Adrenal gland (tissue), 12 donors: ENCODE measurements around the gene DLG3. TPM values are rescaled to one million over a fixed set of nuclear protein-coding genes. Genes with fewer than 3 reads are reported as not detected.

Experiments used
- DNase-seq, 7 donors: peaks; one replicate each; pipeline ENCODE4 v3.0.0-alpha.2; 2019 to 2020
- H3K27ac ChIP-seq, 5 donors: fragments of 200-600 bp; sonication (generic) in 4 of 5; 1 replicate in 3 of 5; 2 replicates in 2 of 5; pipeline versions ENCODE4 v1.5.1 to v1.8.0; 2016 to 2020; ENCODE audit warnings: mild to moderate bottlenecking in 1 of 5
- H3K27me3 ChIP-seq: fragments of 200-600 bp; 2 replicates; pipeline ENCODE4 v1.8.0; 2021
- H3K36me3 ChIP-seq, 2 donors: fragments of 200-600 bp; replicated peaks in 1 of 2; 1 replicate in 1 of 2; 2 replicates in 1 of 2; pipeline versions ENCODE4 v1.5.1 to v1.8.0; 2018 to 2022
- H3K4me1 ChIP-seq, 2 donors: fragments of 200-600 bp; replicated peaks in 1 of 2; 1 replicate in 1 of 2; 2 replicates in 1 of 2; pipeline versions ENCODE4 v1.5.1 to v1.8.0; 2018 to 2021
- H3K4me3 ChIP-seq, 4 donors: fragments of 200-600 bp; sonication (generic) in 3 of 4; one replicate each; pipeline ENCODE4 v1.5.1; 2016 to 2018
- H3K9me3 ChIP-seq, 3 donors: fragments of 200-600 bp; sonication (generic) in 1 of 3; replicated peaks in 1 of 3; 1 replicate in 2 of 3; 2 replicates in 1 of 3; pipeline versions ENCODE4 v1.5.1 to v1.8.0; 2016 to 2021
- CTCF ChIP-seq, 6 experiments: fragments of 450-650 bp in 4 of 6; fragments of 200-600 bp in 2 of 6; sonication (generic) in 1 of 6; IDR thresholded peaks; 1 replicate in 5 of 6; 2 replicates in 1 of 6; pipeline versions ENCODE4 v1.5.1 to v1.8.0; 2016 to 2021; ENCODE audit warnings: antibody characterized with exemption in 6 of 6, mild to moderate bottlenecking in 2 of 6, moderate library complexity in 1 of 6
- POLR2A ChIP-seq, 2 donors: fragments of 450-650 bp; IDR thresholded peaks; one replicate each; pipeline ENCODE4 v1.6.1; 2017; ENCODE audit warnings: antibody characterized with exemption in 2 of 2, mild to moderate bottlenecking in 2 of 2, moderate library complexity in 1 of 2
- WGBS, 4 donors: extraction: QIAGEN DNeasy Blood & Tissue Kit in 2 of 4; methylation state at CpG; one replicate each; pipeline versions ENCODE4 v1.1.5 to v1.1.7; 2013 to 2017; 5-methylcytosine and 5-hydroxymethylcytosine counted together
- intact Hi-C, 2 donors: fragments of 100-400 bp; cut with DNase I; formaldehyde crosslinking; loops; one replicate each; pipeline versions ENCODE4 v1.14.1 to v1.15.0; 2022 to 2023
- polyA plus RNA-seq, 3 donors: library from polyadenylated mRNA; stranded (reverse); fragments of 200-250 nt in 2 of 3; fragments of 350-450 nt in 1 of 3; fragmentation: Illumina TruSeq in 1 of 3; extraction: RNeasy Lipid Tissue Mini Kit (QIAGEN cat#74804) in 1 of 3; gene quantifications; one replicate each; pipeline ENCODE4 v1.2.3, GENCODE V29; 2013 to 2014
- total RNA-seq, 9 donors: library from RNA; depleted of rRNA in 4 of 9; stranded (reverse); fragments of >200 nt in 4 of 9; fragments of 120-200 nt in 1 of 9; fragmentation: NEBNext Ultra II Directional in 1 of 9; extraction: Animal tissue kit (Norgen Biotek cat#: 25700) in 1 of 9; gene quantifications; one replicate each; pipeline versions ENCODE4 v1.1.0 to v1.2.4, GENCODE V29; 2013 to 2023
- donor health status: healthy with polysubstance abuse.
- donor health status: Bipolar disorder and iron deficiency.
- donor health status: DM: yes; HTN: yes; CAD: no.
- donor health status: DM: no; HTN: no; CAD: no.
- donor health status: DM: no; HTN: no; CAD: no.
- donor health status: DM: yes; HTN: yes; CAD: no.

Gene DLG3
- total and polyA plus RNA-seq, 12 donors: 5.5 to 33.7 (median 8.5) TPM

DNA sequence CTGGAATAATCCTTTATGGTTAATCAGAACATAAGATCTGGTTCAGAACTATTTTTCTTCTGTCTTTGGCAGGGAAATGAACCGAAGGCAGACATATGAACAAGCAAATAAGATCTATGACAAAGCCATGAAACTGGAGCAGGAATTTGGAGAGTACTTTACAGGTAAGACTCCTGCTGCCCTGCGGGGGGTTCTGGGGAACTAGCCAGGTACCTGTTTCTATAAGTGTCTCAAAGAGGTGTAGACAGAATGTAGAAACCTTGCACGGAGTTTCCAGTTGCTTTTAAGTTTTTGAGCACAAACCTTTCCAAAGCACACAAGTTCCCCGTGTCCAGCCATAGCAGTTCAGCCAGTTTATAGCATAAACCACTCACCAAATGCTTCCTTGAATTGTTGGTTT lies 56.2 kb downstream of the DLG3 start:
- no peaks in the 10 kb centered on the region for H3K4me1 ChIP-seq
- intact Hi-C loops: no loop called here
- 76 to 96% (median 89%) methylated on average over 4 of the region's 4 CpGs for WGBS, 4 donors

GRCh38 chrX:70504772-70505450 lies 60.3 kb downstream of the DLG3 start:
- Histone ChIP-seq H3K27ac (no peak overlapping the region), H3K27me3 (peaks cover 8% of the 10 kb centered on the region), H3K4me3 (no peak overlapping the region), H3K9me3 (no peaks in the 10 kb centered on the region), H3K4me1 (no peaks in the 10 kb centered on the region), H3K36me3 (no peaks in the 10 kb centered on the region)
- whole genome bisulfite sequencing, 4 donors: 75 to 93% (median 80%) methylated on average over 3 to 6 of the region's 6 CpGs
- intact Hi-C loops: no loop called here
- no peak for DNase-seq
- no peak for TF ChIP-seq CTCF (IDR thresholded peaks at IDR 0.05)
- no peak for TF ChIP-seq POLR2A (IDR thresholded peaks at IDR 0.05)

More for the DNA sequence above, 56.2 kb downstream of the DLG3 start:
- H3K4me3 ChIP-seq: no peak overlapping the region
- H3K27me3 ChIP-seq: no peaks in the 10 kb centered on the region
- no peaks in the 10 kb centered on the region for H3K9me3 ChIP-seq
- no peaks in the 10 kb centered on the region for H3K36me3 ChIP-seq
- no peak for TF ChIP-seq POLR2A (IDR thresholded peaks at IDR 0.05)
- no peak for TF ChIP-seq CTCF (IDR thresholded peaks at IDR 0.05)
- no peak for DNase-seq
- H3K27ac ChIP-seq: no peak overlapping the region

DNA sequence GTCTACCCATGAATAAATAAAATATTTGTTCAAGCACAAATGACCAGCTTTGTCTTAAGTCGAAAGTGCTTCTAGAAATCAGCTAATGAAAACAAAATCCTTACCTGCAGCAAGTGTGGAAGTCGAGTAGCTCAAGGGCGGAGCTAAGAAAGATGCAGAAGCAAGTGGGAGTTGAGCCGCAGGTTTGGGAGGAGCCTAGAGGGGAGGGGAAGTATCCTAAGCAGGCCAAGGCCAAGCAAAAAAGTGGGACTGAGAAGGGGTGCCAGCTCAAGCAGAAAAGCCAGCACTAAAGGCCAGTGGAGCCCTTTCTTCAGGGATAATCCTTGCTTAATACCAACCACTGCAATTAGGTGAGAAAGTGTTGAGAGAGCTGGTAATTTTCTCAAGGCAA lies 60.8 kb downstream of the DLG3 start:
- intact Hi-C loops: no loop called here

DNA sequence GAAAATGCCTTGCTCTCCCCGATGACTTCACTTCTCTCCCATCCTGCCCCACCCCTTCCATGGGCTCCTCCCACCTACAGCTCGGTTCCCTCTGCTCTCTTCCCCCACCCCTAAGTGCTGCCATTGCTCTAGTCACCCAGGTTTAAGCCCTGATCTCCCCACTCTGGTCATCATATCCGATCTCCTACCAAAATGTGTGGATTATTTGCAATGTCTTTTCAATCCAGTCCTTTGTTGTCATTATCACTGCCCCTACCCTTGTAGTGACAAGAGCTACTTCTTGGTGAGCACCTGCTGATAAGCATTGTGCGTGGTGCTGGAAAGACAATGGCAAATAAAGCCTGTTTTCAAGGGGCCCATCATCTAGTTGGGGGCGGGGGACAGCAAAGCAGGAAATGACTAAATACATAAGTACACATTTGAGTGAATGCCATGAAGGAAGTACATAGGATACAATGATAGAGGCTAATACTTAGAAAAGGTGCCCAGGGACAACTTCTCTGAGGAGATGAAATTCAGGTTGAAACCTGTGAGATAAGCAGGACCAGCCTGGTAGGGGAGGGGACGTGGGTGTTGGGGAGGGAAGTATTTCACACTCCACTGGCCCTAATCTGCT lies 63.8 kb downstream of the DLG3 start:
- no peak for DNase-seq
- peaks cover 15% of the 10 kb centered on the region for H3K27me3 ChIP-seq
- no peaks in the 10 kb centered on the region for H3K36me3 ChIP-seq
- H3K4me3 ChIP-seq: no peak overlapping the region
- H3K9me3 ChIP-seq: no peaks in the 10 kb centered on the region
- TF ChIP-seq CTCF (IDR thresholded peaks at IDR 0.05): no peak
- no peak for TF ChIP-seq POLR2A (IDR thresholded peaks at IDR 0.05)
- H3K4me1 ChIP-seq: no peaks in the 10 kb centered on the region
- no peak overlapping the region for H3K27ac ChIP-seq
- intact Hi-C loops: no loop called here
- WGBS, 4 donors: 49 to 56% (median 53%) methylated on average over 5 to 6 of the region's 6 CpGs

More for the DNA sequence above, 60.8 kb downstream of the DLG3 start:
- Histone ChIP-seq H3K4me1 (no peaks in the 10 kb centered on the region), H3K4me3 (no peak overlapping the region), H3K27me3 (peaks cover 14% of the 10 kb centered on the region), H3K27ac (no peak overlapping the region), H3K9me3 (no peaks in the 10 kb centered on the region), H3K36me3 (no peaks in the 10 kb centered on the region)
- no peak for TF ChIP-seq CTCF (IDR thresholded peaks at IDR 0.05)
- no peak for TF ChIP-seq POLR2A (IDR thresholded peaks at IDR 0.05)
- WGBS, 4 donors: 48 to 60% (median 53%) methylated on average over 4 of the region's 4 CpGs
- no peak for DNase-seq
